Transverse colon (tissue), 4 donors: ENCODE data around the gene NANS.

Experiments used
- CTCF ChIP-seq, 5 experiments: fragments of 200-600 bp in 3 of 5; fragments of 450-650 bp in 2 of 5; sonication (generic) in 3 of 5; IDR thresholded peaks; 1 replicate in 2 of 5; 2 replicates in 3 of 5; pipeline ENCODE4 v1.5.1; 2016 to 2017; ENCODE audit warnings: antibody characterized with exemption in 5 of 5, inconsistent platforms in 3 of 5, mild to moderate bottlenecking in 2 of 5, moderate library complexity in 1 of 5
- EP300 ChIP-seq: sonication (generic); formaldehyde crosslinking; IDR thresholded peaks from one replicate; pipeline ENCODE4 v1.6.1; 2017; ENCODE audit warnings: antibody characterized with exemption, low read depth
- POLR2A ChIP-seq: fragments of 450-650 bp; IDR thresholded peaks from one replicate; pipeline ENCODE4 v1.6.1; 2016; ENCODE audit warnings: antibody characterized with exemption, mild to moderate bottlenecking, moderate library complexity
- POLR2AphosphoS5 ChIP-seq, 3 donors: sonication (generic); formaldehyde crosslinking; IDR thresholded peaks; one replicate each; pipeline ENCODE4 v1.6.1; 2016; ENCODE audit warnings: antibody characterized with exemption in 3 of 3

- TF ChIP-seq POLR2AphosphoS5 (IDR thresholded peaks at IDR 0.05) = peak in 1 of 3 donors; percentile 14
- no peak for TF ChIP-seq CTCF (IDR thresholded peaks at IDR 0.05)
- no peak for TF ChIP-seq POLR2A
- no peak for TF ChIP-seq EP300
These were observed 28.5 kb downstream of the NANS start for GRCh38 chr9:98085058-98085457.
